ENCODE results near the gene TAF11L5.
"Not testable (repeated sequence)": the region's sequence is repeated elsewhere in the genome, so short reads cannot be mapped to it uniquely, and the experiment has no call there.

The TAF11L5 gene

GRCh38 chr5:17524935-17525334, at the start of gene TAF11L5:
Gene TAF11L5, plus strand, starts transcription at chr5:17525235.
- not testable (repeated sequence) for H3K4me1 ChIP-seq (ENCODE audit: control insufficient read depth, insufficient read depth, low read length); H3K4me3 ChIP-seq (ENCODE audit: low read depth, low read length); H3K9ac ChIP-seq (ENCODE audit: low read depth, low read length); H3K9me3 ChIP-seq (ENCODE audit: control insufficient read depth, insufficient read depth, low read length); H3K27me3 ChIP-seq (ENCODE audit: control insufficient read depth, insufficient read depth, low read length); H3K36me3 ChIP-seq (ENCODE audit: control insufficient read depth, insufficient read depth, low read length)

DNA sequence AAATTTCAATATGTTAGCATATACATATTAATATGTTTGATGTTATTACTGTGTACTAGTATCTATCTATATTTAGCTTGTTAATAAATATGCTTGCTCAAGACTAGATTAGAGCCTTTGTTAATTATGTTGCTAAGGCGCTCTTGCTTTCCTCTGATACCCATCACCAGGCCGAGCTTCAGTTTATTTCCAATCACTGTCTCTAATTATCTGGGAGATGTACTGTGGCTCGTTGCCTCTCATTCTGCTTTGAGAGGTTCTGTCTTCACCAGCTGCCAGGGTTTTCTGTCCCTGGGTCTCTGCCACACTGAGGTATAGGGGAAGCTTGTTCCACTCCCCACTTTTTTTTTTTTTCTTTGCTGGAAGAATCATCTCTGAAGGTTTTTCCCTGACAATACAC, 48.0 kb upstream of the TAF11L5 start:
- H3K36me3 ChIP-seq (ENCODE audit: control insufficient read depth, insufficient read depth, low read length), result no peaks in the 10 kb centered on the region
- H3K9me3 ChIP-seq (ENCODE audit: control insufficient read depth, insufficient read depth, low read length), result no peaks in the 10 kb centered on the region
- H3K4me3 ChIP-seq (ENCODE audit: low read depth, low read length), result no peak overlapping the region
- H3K4me1 ChIP-seq (ENCODE audit: control insufficient read depth, insufficient read depth, low read length), result peaks cover 5% of the 10 kb centered on the region
- H3K27me3 ChIP-seq (ENCODE audit: control insufficient read depth, insufficient read depth, low read length), result no peaks in the 10 kb centered on the region
- H3K9ac ChIP-seq (ENCODE audit: low read depth, low read length), result no peak overlapping the region

GRCh38 chr5:17477573-17478265, 47.3 kb upstream of the TAF11L5 start:
- H3K36me3 ChIP-seq (ENCODE audit: control insufficient read depth, insufficient read depth, low read length), result no peaks in the 10 kb centered on the region
- H3K9me3 ChIP-seq (ENCODE audit: control insufficient read depth, insufficient read depth, low read length), result no peaks in the 10 kb centered on the region
- H3K4me3 ChIP-seq (ENCODE audit: low read depth, low read length), result no peak overlapping the region
- no peaks in the 10 kb centered on the region for H3K27me3 ChIP-seq (ENCODE audit: control insufficient read depth, insufficient read depth, low read length)
- no peak overlapping the region for H3K9ac ChIP-seq (ENCODE audit: low read depth, low read length)
- peaks cover 5% of the 10 kb centered on the region for H3K4me1 ChIP-seq (ENCODE audit: control insufficient read depth, insufficient read depth, low read length)

GRCh38 chr5:17481378-17481777, 43.7 kb upstream of the TAF11L5 start:
- no peaks in the 10 kb centered on the region for H3K36me3 ChIP-seq (ENCODE audit: control insufficient read depth, insufficient read depth, low read length)
- H3K9ac ChIP-seq (ENCODE audit: low read depth, low read length), result no peak overlapping the region
- H3K27me3 ChIP-seq (ENCODE audit: control insufficient read depth, insufficient read depth, low read length), result no peaks in the 10 kb centered on the region
- no peak overlapping the region for H3K4me3 ChIP-seq (ENCODE audit: low read depth, low read length)
- H3K9me3 ChIP-seq (ENCODE audit: control insufficient read depth, insufficient read depth, low read length), result no peaks in the 10 kb centered on the region
- H3K4me1 ChIP-seq (ENCODE audit: control insufficient read depth, insufficient read depth, low read length), result peaks cover 5% of the 10 kb centered on the region

- Histone ChIP-seq H3K9ac (ENCODE audit: low read depth, low read length) (no peak overlapping the region), H3K9me3 (ENCODE audit: control insufficient read depth, insufficient read depth, low read length) (no peaks in the 10 kb centered on the region), H3K36me3 (ENCODE audit: control insufficient read depth, insufficient read depth, low read length) (no peaks in the 10 kb centered on the region), H3K27me3 (ENCODE audit: control insufficient read depth, insufficient read depth, low read length) (no peaks in the 10 kb centered on the region), H3K4me1 (ENCODE audit: control insufficient read depth, insufficient read depth, low read length) (peaks cover 5% of the 10 kb centered on the region), H3K4me3 (ENCODE audit: low read depth, low read length) (no peak overlapping the region)
Measured at GRCh38 chr5:17482790-17483189, 42.2 kb upstream of the TAF11L5 start.

DNA sequence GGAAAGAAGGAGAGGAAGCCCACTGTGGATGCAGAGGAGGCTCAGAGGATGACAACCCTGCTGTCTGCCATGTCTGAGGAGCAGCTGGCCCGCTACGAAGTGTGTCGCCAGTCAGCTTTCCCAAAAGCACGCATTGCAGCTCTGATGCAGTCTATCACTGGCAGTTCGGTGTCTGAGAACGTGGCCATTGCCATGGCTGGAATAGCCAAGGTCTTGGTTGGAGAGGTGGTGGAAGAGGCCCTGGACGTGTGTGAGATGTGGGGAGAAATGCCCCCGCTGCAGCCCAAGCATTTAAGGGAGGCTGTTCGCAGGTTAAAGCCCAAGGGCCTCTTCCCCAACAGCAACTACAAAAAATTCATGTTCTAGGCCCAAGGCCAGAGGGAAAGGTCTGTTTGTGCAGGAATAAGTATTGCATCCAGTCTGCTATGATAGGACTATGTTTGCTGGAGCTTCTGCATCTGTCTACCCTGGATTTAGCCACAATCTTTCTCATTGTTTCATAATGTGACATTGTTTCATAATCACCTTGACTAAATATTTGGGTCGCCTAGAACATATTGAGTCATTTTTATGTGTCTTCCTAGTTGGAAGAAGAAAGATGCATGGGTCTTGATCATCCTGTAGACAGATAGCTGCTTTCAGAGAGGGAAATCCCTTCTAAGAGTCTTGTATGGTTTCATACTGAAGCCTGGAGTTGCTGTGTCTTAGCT, 38.4 kb upstream of the TAF11L5 start:
- not testable (repeated sequence) for H3K9ac ChIP-seq (ENCODE audit: low read depth, low read length); H3K36me3 ChIP-seq (ENCODE audit: control insufficient read depth, insufficient read depth, low read length); H3K4me1 ChIP-seq (ENCODE audit: control insufficient read depth, insufficient read depth, low read length); H3K9me3 ChIP-seq (ENCODE audit: control insufficient read depth, insufficient read depth, low read length); H3K27me3 ChIP-seq (ENCODE audit: control insufficient read depth, insufficient read depth, low read length); H3K4me3 ChIP-seq (ENCODE audit: low read depth, low read length)

GRCh38 chr5:17487174-17487512, 37.9 kb upstream of the TAF11L5 start:
- H3K4me3 ChIP-seq (ENCODE audit: low read depth, low read length), result no peak overlapping the region
- no peaks in the 10 kb centered on the region for H3K9me3 ChIP-seq (ENCODE audit: control insufficient read depth, insufficient read depth, low read length)
- H3K27me3 ChIP-seq (ENCODE audit: control insufficient read depth, insufficient read depth, low read length), result no peaks in the 10 kb centered on the region
- H3K36me3 ChIP-seq (ENCODE audit: control insufficient read depth, insufficient read depth, low read length), result no peaks in the 10 kb centered on the region
- no peaks in the 10 kb centered on the region for H3K4me1 ChIP-seq (ENCODE audit: control insufficient read depth, insufficient read depth, low read length)
- H3K9ac ChIP-seq (ENCODE audit: low read depth, low read length), result no peak overlapping the region

DNA sequence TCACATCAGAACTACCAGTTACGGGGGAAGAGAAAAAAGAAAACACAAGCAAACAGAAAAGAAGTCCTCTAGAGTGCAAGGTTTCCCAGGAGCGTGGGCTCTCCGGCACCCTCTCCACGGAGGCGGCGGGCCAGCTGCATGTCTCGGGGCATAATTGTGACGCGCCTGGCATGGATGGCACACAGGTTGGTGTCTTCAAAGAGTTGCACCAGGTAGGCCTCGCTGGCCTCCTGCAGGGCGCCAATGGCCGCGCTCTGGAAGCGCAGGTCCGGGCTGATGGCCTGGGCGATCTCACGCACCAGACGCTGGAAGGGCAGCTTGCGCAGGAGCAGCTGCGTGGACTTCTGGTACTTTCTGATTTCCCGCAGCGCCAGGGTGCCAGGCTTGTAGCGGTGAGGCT, 33.8 kb upstream of the TAF11L5 start:
- H3K9ac ChIP-seq (ENCODE audit: low read depth, low read length); H3K4me3 ChIP-seq (ENCODE audit: low read depth, low read length); H3K9me3 ChIP-seq (ENCODE audit: control insufficient read depth, insufficient read depth, low read length); H3K4me1 ChIP-seq (ENCODE audit: control insufficient read depth, insufficient read depth, low read length); H3K36me3 ChIP-seq (ENCODE audit: control insufficient read depth, insufficient read depth, low read length); H3K27me3 ChIP-seq (ENCODE audit: control insufficient read depth, insufficient read depth, low read length): not testable (repeated sequence)

- H3K4me3 ChIP-seq (ENCODE audit: low read depth, low read length), result no peak overlapping the region
- H3K27me3 ChIP-seq (ENCODE audit: control insufficient read depth, insufficient read depth, low read length), result no peaks in the 10 kb centered on the region
- no peaks in the 10 kb centered on the region for H3K4me1 ChIP-seq (ENCODE audit: control insufficient read depth, insufficient read depth, low read length)
- no peak overlapping the region for H3K9ac ChIP-seq (ENCODE audit: low read depth, low read length)
- H3K36me3 ChIP-seq (ENCODE audit: control insufficient read depth, insufficient read depth, low read length), result no peaks in the 10 kb centered on the region
- no peaks in the 10 kb centered on the region for H3K9me3 ChIP-seq (ENCODE audit: control insufficient read depth, insufficient read depth, low read length)
Measured at GRCh38 chr5:17492770-17493169, 32.3 kb upstream of the TAF11L5 start.

- no peaks in the 10 kb centered on the region for H3K9me3 ChIP-seq (ENCODE audit: control insufficient read depth, insufficient read depth, low read length)
- H3K27me3 ChIP-seq (ENCODE audit: control insufficient read depth, insufficient read depth, low read length), result no peaks in the 10 kb centered on the region
- no peak overlapping the region for H3K4me3 ChIP-seq (ENCODE audit: low read depth, low read length)
- H3K36me3 ChIP-seq (ENCODE audit: control insufficient read depth, insufficient read depth, low read length), result no peaks in the 10 kb centered on the region
- no peaks in the 10 kb centered on the region for H3K4me1 ChIP-seq (ENCODE audit: control insufficient read depth, insufficient read depth, low read length)
- no peak overlapping the region for H3K9ac ChIP-seq (ENCODE audit: low read depth, low read length)
Measured at GRCh38 chr5:17497446-17497845, 27.6 kb upstream of the TAF11L5 start.

DNA sequence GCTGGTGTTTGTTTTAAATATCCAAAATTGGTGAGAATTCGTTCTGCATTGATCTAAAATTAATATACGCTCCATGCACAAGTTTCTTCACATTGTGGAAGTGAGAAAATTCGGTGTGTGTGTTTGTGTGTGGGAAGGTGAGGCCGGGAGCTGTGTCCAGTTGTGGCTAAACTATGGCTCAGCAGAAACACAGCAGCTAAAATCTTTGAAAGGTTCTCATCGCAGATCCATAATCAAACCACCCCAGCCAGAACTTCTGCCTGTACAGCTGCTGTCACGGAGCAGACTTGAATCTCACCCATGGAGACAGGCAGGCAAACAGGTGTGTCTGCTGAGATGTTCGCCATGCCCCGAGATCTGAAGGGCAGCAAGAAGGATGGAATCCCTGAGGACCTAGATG, 27.1 kb upstream of the TAF11L5 start, which contains the start of gene TAF11L2:
Gene TAF11L2 (plus strand): TSS at position 301 of the 400 bp plus-strand sequence.
- not testable (repeated sequence) for H3K36me3 ChIP-seq (ENCODE audit: control insufficient read depth, insufficient read depth, low read length); H3K4me3 ChIP-seq (ENCODE audit: low read depth, low read length); H3K27me3 ChIP-seq (ENCODE audit: control insufficient read depth, insufficient read depth, low read length); H3K9me3 ChIP-seq (ENCODE audit: control insufficient read depth, insufficient read depth, low read length); H3K9ac ChIP-seq (ENCODE audit: low read depth, low read length); H3K4me1 ChIP-seq (ENCODE audit: control insufficient read depth, insufficient read depth, low read length)

GRCh38 chr5:17511775-17512325, 13.2 kb upstream of the TAF11L5 start:
- no peak overlapping the region for H3K9ac ChIP-seq (ENCODE audit: low read depth, low read length)
- H3K4me3 ChIP-seq (ENCODE audit: low read depth, low read length), result no peak overlapping the region
- H3K36me3 ChIP-seq (ENCODE audit: control insufficient read depth, insufficient read depth, low read length), result no peaks in the 10 kb centered on the region
- no peaks in the 10 kb centered on the region for H3K4me1 ChIP-seq (ENCODE audit: control insufficient read depth, insufficient read depth, low read length)
- no peaks in the 10 kb centered on the region for H3K9me3 ChIP-seq (ENCODE audit: control insufficient read depth, insufficient read depth, low read length)
- no peaks in the 10 kb centered on the region for H3K27me3 ChIP-seq (ENCODE audit: control insufficient read depth, insufficient read depth, low read length)
